H9 (cell line): ENCODE results near the gene SGMS2. TPM values are rescaled to one million over a fixed set of nuclear protein-coding genes. Genes with fewer than 3 reads are reported as not detected.

Experiments
- DNase-seq: peaks from one replicate; pipeline ENCODE4 v3.0.0-alpha.2; 2017
- H2AFZ ChIP-seq: one replicate; pipeline ENCODE4 v1.6.1; 2013; ENCODE audit warnings: mild to moderate bottlenecking, low read length, control low read depth, moderate library complexity
- H2AK5ac ChIP-seq: 2 replicates; pipeline ENCODE4 v1.6.1; 2013; ENCODE audit warnings: low read length, control low read depth, mixed read lengths; ENCODE audit not compliant: insufficient read length
- H2BK120ac ChIP-seq: one replicate; pipeline ENCODE4 v1.6.1; 2013; ENCODE audit warnings: low read depth, mild to moderate bottlenecking, low read length, control low read depth, inconsistent platforms; ENCODE audit not compliant: poor library complexity, severe bottlenecking
- H2BK12ac ChIP-seq: 2 replicates; pipeline ENCODE4 v1.6.1; 2013; ENCODE audit warnings: low read length, control low read depth, mixed read lengths, low read depth; ENCODE audit not compliant: insufficient read length
- H2BK15ac ChIP-seq: 2 replicates; pipeline ENCODE4 v1.6.1; 2013; ENCODE audit warnings: low read depth, low read length, control low read depth
- H2BK20ac ChIP-seq: one replicate; pipeline ENCODE4 v1.6.1; 2013; ENCODE audit warnings: low read depth, mild to moderate bottlenecking, low read length, control low read depth, inconsistent platforms; ENCODE audit not compliant: poor library complexity, severe bottlenecking
- H2BK5ac ChIP-seq: 2 replicates; pipeline ENCODE4 v1.6.1; 2013; ENCODE audit warnings: low read length, control low read depth, mixed read lengths; ENCODE audit not compliant: insufficient read length
- H3K14ac ChIP-seq: 2 replicates; pipeline ENCODE4 v1.6.1; 2013; ENCODE audit warnings: low read length, control low read depth; ENCODE audit not compliant: insufficient read depth
- H3K18ac ChIP-seq: 2 replicates; pipeline ENCODE4 v1.6.1; 2013; ENCODE audit warnings: low read depth, mild to moderate bottlenecking, mixed read lengths, low read length, control low read depth; ENCODE audit not compliant: insufficient read length
- H3K23ac ChIP-seq: 2 replicates; pipeline ENCODE4 v1.6.1; 2013; ENCODE audit warnings: low read length, control low read depth, mixed read lengths, low read depth; ENCODE audit not compliant: insufficient read length
- H3K23me2 ChIP-seq: 2 replicates; pipeline ENCODE4 v1.6.1; 2013; ENCODE audit warnings: low read depth, mild to moderate bottlenecking, mixed read lengths, low read length, control low read depth; ENCODE audit not compliant: insufficient read length, poor library complexity, severe bottlenecking
- H3K27ac ChIP-seq: 2 replicates; pipeline ENCODE4 v1.5.1; 2013; ENCODE audit warnings: low read length, control low read depth, mixed read lengths, low read depth; ENCODE audit not compliant: insufficient read length
- H3K27me3 ChIP-seq: 2 replicates; pipeline ENCODE4 v1.6.1; 2013; ENCODE audit warnings: low read length, control low read depth, inconsistent platforms; ENCODE audit not compliant: insufficient read depth
- H3K4ac ChIP-seq: 2 replicates; pipeline ENCODE4 v1.6.1; 2013; ENCODE audit warnings: low read depth, mild to moderate bottlenecking, control low read depth, inconsistent platforms, low read length, moderate library complexity
- H3K4me1 ChIP-seq: 2 replicates; pipeline ENCODE4 v1.6.1; 2013; ENCODE audit warnings: low read length, control low read depth, inconsistent platforms; ENCODE audit not compliant: insufficient read depth
- H3K4me2 ChIP-seq: 2 replicates; pipeline ENCODE4 v1.6.1; 2013; ENCODE audit warnings: low read length, control low read depth, mixed read lengths; ENCODE audit not compliant: insufficient read length, insufficient read depth
- H3K56ac ChIP-seq: 2 replicates; pipeline ENCODE4 v1.6.1; 2013; ENCODE audit warnings: low read depth, mild to moderate bottlenecking, mixed read lengths, low read length, control low read depth; ENCODE audit not compliant: insufficient read length
- H3K79me1 ChIP-seq: 2 replicates; pipeline ENCODE4 v1.6.1; 2013; ENCODE audit warnings: low read depth, mild to moderate bottlenecking, moderate library complexity, low read length, control low read depth, inconsistent platforms; ENCODE audit not compliant: insufficient read depth, poor library complexity, severe bottlenecking
- H3K79me2 ChIP-seq: 2 replicates; pipeline ENCODE4 v1.6.1; 2013; ENCODE audit warnings: low read length, control low read depth, inconsistent platforms; ENCODE audit not compliant: insufficient read depth
- H3K9ac ChIP-seq: 2 replicates; pipeline ENCODE4 v1.6.1; 2013; ENCODE audit warnings: low read length, control low read depth, mixed read lengths; ENCODE audit not compliant: insufficient read length; ENCODE audit errors: extremely low read depth
- H3K9me3 ChIP-seq: one replicate; pipeline ENCODE4 v1.6.1; 2013; ENCODE audit warnings: low read depth, low read length, inconsistent platforms; ENCODE audit not compliant: control insufficient read depth
- H3T11ph ChIP-seq: one replicate; pipeline ENCODE4 v1.6.1; 2013; ENCODE audit warnings: mild to moderate bottlenecking, low read length, control low read depth, inconsistent platforms
- H4K20me1 ChIP-seq: one replicate; pipeline ENCODE4 v1.6.1; 2013; ENCODE audit not compliant: control insufficient read depth, insufficient read length, insufficient read depth
- H4K5ac ChIP-seq: 2 replicates; pipeline ENCODE4 v1.6.1; 2013; ENCODE audit warnings: low read depth, mild to moderate bottlenecking, mixed read lengths, low read length, control low read depth; ENCODE audit not compliant: insufficient read length
- H4K8ac ChIP-seq: replicated peaks from 2 replicates; pipeline ENCODE4 v1.6.1; 2013; ENCODE audit warnings: low read length, control low read depth, mixed read lengths, low read depth; ENCODE audit not compliant: insufficient read length
- H4K91ac ChIP-seq: 2 replicates; pipeline ENCODE4 v1.6.1; 2013; ENCODE audit warnings: low read depth, mild to moderate bottlenecking, moderate library complexity, mixed read lengths, low read length, control low read depth; ENCODE audit not compliant: insufficient read length
- H3K27ac Mint-ChIP-seq, 3 experiments: 2 replicates in 2 of 3; 3 replicates in 1 of 3; pipeline ENCODE4 v1.8.0; 2020 to 2021; ENCODE audit warnings: mixed read lengths in 3 of 3, mild to moderate bottlenecking in 1 of 3, moderate library complexity in 1 of 3
- H3K27me3 Mint-ChIP-seq: 2 replicates; pipeline ENCODE4 v1.8.0; 2021; ENCODE audit warnings: low read depth, mild to moderate bottlenecking, moderate library complexity, mixed read lengths
- H3K36me3 Mint-ChIP-seq, 3 experiments: 2 replicates in 2 of 3; 3 replicates in 1 of 3; pipeline ENCODE4 v1.8.0; 2020 to 2021; ENCODE audit warnings: low read depth in 3 of 3, mixed read lengths in 3 of 3; ENCODE audit not compliant: insufficient read depth in 1 of 3
- H3K4me1 Mint-ChIP-seq, 2 experiments: 2 replicates each; pipeline ENCODE4 v1.8.0; 2020; ENCODE audit warnings: mixed read lengths in 2 of 2
- H3K4me3 Mint-ChIP-seq, 2 experiments: 2 replicates in 1 of 2; 3 replicates in 1 of 2; pipeline ENCODE4 v1.8.0; 2020 to 2021; ENCODE audit warnings: mild to moderate bottlenecking in 2 of 2, mixed read lengths in 2 of 2, moderate library complexity in 1 of 2
- H3K9me3 Mint-ChIP-seq, 2 experiments: 2 replicates in 1 of 2; 3 replicates in 1 of 2; pipeline ENCODE4 v1.8.0; 2020; ENCODE audit warnings: mild to moderate bottlenecking in 2 of 2, mixed read lengths in 2 of 2, moderate library complexity in 1 of 2
- CTCF ChIP-seq: fragments of 200-600 bp; sonication (generic); conservative IDR thresholded peaks from 3 replicates; pipeline ENCODE4 v1.8.0; 2021; ENCODE audit warnings: antibody characterized with exemption, mild to moderate bottlenecking
- WGBS: extraction: QIAGEN DNeasy Blood & Tissue Kit; methylation state at CpG from one replicate; pipeline ENCODE4 v1.1.7; 2013; ENCODE audit warnings: missing lambda C conversion rate, low lambda C conversion rate, mixed read lengths; ENCODE audit not compliant: insufficient read length; ENCODE audit errors: extremely low coverage; 5-methylcytosine and 5-hydroxymethylcytosine counted together
- total RNA-seq: library from RNA; stranded (reverse); gene quantifications from 2 replicates; pipeline ENCODE4 v1.2.1, GENCODE V29; 2021

Gene SGMS2
- total RNA-seq, 1 experiment from 2014 or later, result 9.7 TPM

GRCh38 chr4:107804956-107805355 lies 19.8 kb upstream of the SGMS2 start:
- no peak for DNase-seq
- Histone ChIP-seq H3K14ac (no peak overlapping the region), H3K4me1 (no peaks in the 10 kb centered on the region; the same call in 1 of the 2 replicates)

More at GRCh38 chr4:107804956-107805355, 19.8 kb upstream of the SGMS2 start:
- Histone ChIP-seq H2BK20ac (no peak overlapping the region), H3K79me1 (no peaks in the 10 kb centered on the region), H2AK5ac (no peak overlapping the region), H3K27ac (no peak overlapping the region), H3K56ac (no peak overlapping the region), H2BK120ac (no peak overlapping the region), H3K4ac (no peak overlapping the region), H4K20me1 (no peaks in the 10 kb centered on the region), H2BK5ac (no peak overlapping the region), H2BK15ac (no peak overlapping the region), H3K27me3 (no peaks in the 10 kb centered on the region), H2BK12ac (no peak overlapping the region), H2AFZ (no peak overlapping the region), H3K9me3 (no peaks in the 10 kb centered on the region), H3K79me2 (no peaks in the 10 kb centered on the region), H4K5ac (no peak overlapping the region), H3T11ph (no peak overlapping the region), H4K8ac (no peak overlapping the region), H3K18ac (no peak overlapping the region), H3K23me2 (no peaks in the 10 kb centered on the region), H3K9ac (no peak overlapping the region), H3K4me2 (no peak overlapping the region), H3K23ac (no peak overlapping the region), H4K91ac (no peak overlapping the region)
- no peak overlapping the region for H3K4me3 Mint-ChIP-seq
- no peak for TF ChIP-seq CTCF
- WGBS, result no CpG with 5 or more reads among the region's 3 CpGs
- H3K9me3 Mint-ChIP-seq, result no peaks in the 10 kb centered on the region
- peaks cover 16% of the 10 kb centered on the region for H3K27me3 Mint-ChIP-seq
- H3K27ac Mint-ChIP-seq, result no peak overlapping the region
- no peaks in the 10 kb centered on the region for H3K36me3 Mint-ChIP-seq
- H3K4me1 Mint-ChIP-seq, result 0 out of 4 replicates have a peak, but pooled peaks cover 0 to under 1% of the 10 kb centered on the region in 2 experiments
